ENCODE measurements around the gene PDSS2.

GRCh38 chr6:107129370-107129925 lies 329.9 kb downstream of the PDSS2 start:
- no peak for TF ChIP-seq CTCF (IDR thresholded peaks at IDR 0.05)
- TF ChIP-seq ZFX (IDR thresholded peaks at IDR 0.05; ENCODE audit: borderline replicate concordance): no peak

Data from 22Rv1 (cell line).